Stomach smooth muscle (tissue), 2 donors: ENCODE results near the gene ASTN2.

Source experiments
- H3K27ac ChIP-seq: one replicate; pipeline ENCODE4 v1.7.0; 2013; ENCODE audit warnings: mild to moderate bottlenecking, low read length, inconsistent platforms
- H3K27me3 ChIP-seq, 2 donors: one replicate each; pipeline ENCODE4 v1.7.0; 2013; ENCODE audit warnings: low read length in 2 of 2; ENCODE audit not compliant: insufficient read depth in 2 of 2, control insufficient read depth in 1 of 2
- H3K36me3 ChIP-seq, 2 donors: one replicate each; pipeline ENCODE4 v1.7.0; 2013; ENCODE audit warnings: low read length in 2 of 2; ENCODE audit not compliant: control insufficient read depth in 2 of 2, insufficient read depth in 2 of 2
- H3K4me1 ChIP-seq: one replicate; pipeline ENCODE4 v1.7.0; 2013; ENCODE audit warnings: low read length; ENCODE audit not compliant: control insufficient read depth, insufficient read depth
- H3K4me3 ChIP-seq, 2 donors: one replicate each; pipeline ENCODE4 v1.7.0; 2013; ENCODE audit warnings: low read length in 2 of 2
- H3K9ac ChIP-seq, 2 donors: one replicate each; pipeline ENCODE4 v1.7.0; 2013; ENCODE audit warnings: low read length in 2 of 2, mild to moderate bottlenecking in 1 of 2
- H3K9me3 ChIP-seq, 2 donors: one replicate each; pipeline ENCODE4 v1.7.0; 2013; ENCODE audit warnings: low read length in 2 of 2; ENCODE audit not compliant: control insufficient read depth in 2 of 2
- donor health status: healthy.
- donor health status: Pancreatic carcinoma.

Gene ASTN2

DNA sequence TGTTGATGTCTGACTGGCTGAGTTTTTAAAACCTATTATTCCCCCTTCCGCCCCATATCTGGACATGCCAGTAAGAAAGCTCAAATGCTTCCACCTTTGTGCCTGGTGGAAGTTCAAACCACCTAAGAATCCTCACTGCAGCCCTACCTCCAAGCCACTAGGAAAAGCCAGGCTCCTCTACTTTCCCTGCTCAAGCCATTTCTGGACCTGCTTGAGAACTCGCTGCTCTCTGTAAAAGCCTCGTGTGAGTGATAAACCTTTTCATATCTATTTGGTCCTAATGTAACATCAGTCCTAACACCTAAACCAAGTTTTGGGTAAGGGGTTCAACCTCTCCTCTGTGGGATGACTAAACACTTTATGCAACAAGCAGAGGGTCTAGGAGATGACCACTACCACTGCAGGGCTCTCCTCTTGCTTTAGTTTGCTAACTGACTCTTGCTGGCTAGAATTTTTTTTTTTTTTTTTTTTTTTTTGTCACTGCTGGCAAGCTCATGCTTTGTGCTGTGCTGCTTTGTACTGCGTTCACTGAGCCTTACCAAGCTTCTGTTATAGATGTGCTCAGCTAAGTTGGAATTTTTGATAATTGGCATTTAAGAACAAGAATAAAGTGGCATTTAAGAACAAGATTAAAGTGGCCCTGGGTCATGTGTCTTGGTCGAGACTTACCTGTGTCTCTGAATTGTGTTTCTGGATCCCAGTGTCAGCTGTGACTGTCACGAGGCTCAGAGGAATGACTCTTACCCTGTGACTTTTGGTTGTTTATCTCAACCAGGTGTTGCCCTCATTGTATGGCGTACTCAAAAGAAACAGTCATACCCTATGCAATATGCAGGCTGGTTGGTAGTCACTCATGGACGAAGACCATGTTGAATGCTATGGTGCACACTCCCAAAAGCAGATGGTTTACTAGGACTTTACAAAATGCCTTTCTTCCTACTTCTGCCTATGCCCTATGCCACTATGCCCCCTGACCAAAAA, 708.3 kb downstream of the ASTN2 start:
- Histone ChIP-seq H3K9me3 (no peaks in the 10 kb centered on the region), H3K27me3 (no peaks in the 10 kb centered on the region), H3K9ac (no peak overlapping the region), H3K4me3 (no peak overlapping the region), H3K36me3 (peaks cover 0 to 2% of the 10 kb centered on the region in 2 donors), H3K27ac (no peak overlapping the region), H3K4me1 (peaks cover 5% of the 10 kb centered on the region)

DNA sequence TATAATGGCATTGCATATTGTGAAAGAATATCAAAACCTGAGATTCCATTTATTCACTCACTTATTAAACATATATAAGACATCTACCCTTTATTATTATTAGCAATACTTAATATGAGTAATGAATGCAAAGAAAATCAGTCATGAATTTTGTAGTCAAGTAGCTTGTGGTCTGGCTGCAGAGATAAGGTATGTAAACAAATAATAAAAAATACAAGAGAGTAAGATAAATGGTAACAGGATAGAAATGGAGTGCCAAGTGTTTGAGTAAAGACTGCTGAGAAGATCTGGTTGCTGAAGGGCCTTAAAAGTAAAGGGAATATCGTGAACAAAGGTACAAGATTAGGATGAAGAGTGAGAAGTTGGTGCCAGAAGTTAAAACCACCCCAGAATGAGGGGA, 709.3 kb downstream of the ASTN2 start:
- Histone ChIP-seq H3K9me3 (no peaks in the 10 kb centered on the region), H3K36me3 (peaks cover 0 to 2% of the 10 kb centered on the region in 2 donors), H3K27ac (no peak overlapping the region), H3K4me3 (no peak overlapping the region), H3K27me3 (no peaks in the 10 kb centered on the region), H3K4me1 (peaks cover 5% of the 10 kb centered on the region), H3K9ac (no peak overlapping the region)

DNA sequence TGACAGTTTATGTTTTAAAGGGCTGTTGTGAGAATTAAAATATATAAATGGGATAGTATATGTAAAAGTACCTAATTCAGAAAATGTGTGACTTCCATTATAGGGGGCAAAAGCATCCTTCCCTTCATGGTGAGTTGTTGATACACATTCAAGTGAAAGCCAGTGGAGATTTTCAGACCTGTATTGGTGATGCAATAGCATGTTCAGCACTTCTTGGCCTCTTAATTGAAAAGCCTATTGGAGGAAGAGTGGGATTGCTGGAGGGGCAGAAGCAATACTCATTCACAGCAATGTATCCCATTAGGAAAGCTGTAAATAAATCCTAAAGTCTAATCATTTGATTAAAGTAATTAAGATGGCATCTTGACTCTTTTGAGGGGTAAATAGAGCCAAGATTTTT, 710.4 kb downstream of the ASTN2 start:
- no peaks in the 10 kb centered on the region for H3K27me3 ChIP-seq
- H3K9ac ChIP-seq: no peak overlapping the region
- no peak overlapping the region for H3K4me3 ChIP-seq
- H3K9me3 ChIP-seq: no peaks in the 10 kb centered on the region
- no peak overlapping the region for H3K27ac ChIP-seq
- H3K36me3 ChIP-seq: peaks cover 8 to 11% of the 10 kb centered on the region in 2 donors
- peaks cover 5% of the 10 kb centered on the region for H3K4me1 ChIP-seq

DNA sequence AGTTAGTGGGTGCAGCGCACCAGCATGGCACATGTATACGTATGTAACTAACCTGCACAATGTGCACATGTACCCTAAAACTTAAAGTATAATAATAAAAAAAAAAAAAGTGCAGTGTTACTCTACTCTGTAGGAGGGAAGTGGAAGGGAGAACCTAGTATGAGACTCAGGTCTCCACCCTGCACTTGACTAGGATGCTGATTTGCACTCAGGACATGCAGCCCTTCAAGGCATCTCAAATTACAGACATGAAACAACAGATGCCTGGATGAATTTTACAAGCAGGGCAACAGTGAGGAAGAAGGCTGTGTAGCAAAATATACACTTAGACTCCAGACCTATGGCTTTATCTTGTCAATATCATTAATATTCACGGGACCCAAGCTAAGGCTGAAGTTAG, 711.2 kb downstream of the ASTN2 start:
- H3K9ac ChIP-seq: no peak overlapping the region
- H3K27me3 ChIP-seq: no peaks in the 10 kb centered on the region
- peaks cover 17 to 18% of the 10 kb centered on the region in 2 donors for H3K36me3 ChIP-seq
- no peak overlapping the region for H3K4me3 ChIP-seq
- H3K9me3 ChIP-seq: no peaks in the 10 kb centered on the region
- H3K27ac ChIP-seq: no peak overlapping the region
- H3K4me1 ChIP-seq: peaks cover 5% of the 10 kb centered on the region

DNA sequence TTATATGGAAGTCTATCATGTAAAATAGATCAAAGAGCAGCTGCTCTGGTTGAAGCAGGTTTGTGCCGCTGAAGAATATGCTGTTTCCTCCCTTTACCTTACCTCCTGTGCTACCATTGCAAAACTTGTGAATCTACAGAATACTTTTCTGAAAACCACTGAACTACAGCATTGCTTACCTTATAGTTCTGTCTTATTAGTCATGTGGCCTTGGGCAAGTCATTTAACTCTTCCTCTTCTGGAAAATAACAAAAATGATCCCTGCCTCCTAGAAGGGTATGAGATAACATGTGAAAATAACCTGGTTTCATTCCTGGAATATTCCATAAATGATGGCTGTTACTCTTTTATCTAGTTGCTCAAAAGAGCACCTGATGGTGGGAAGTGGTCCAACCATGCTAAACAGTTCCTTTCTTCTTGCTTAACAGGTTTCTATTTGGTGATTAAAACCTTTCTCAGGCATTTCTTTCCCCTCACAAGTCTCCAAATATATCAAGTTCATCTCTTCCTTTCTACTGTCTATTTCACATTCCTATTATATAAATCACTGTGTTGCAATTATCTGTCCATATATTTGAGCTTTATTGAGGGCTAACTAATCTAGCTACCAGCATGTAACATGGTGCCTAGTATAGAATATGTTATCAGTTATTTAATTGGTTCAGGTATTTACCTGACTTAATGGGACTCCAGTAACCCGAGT, 712.8 kb downstream of the ASTN2 start:
- H3K36me3 ChIP-seq: peaks cover 28 to 31% of the 10 kb centered on the region in 2 donors
- no peak overlapping the region for H3K9ac ChIP-seq
- peaks cover 5% of the 10 kb centered on the region for H3K4me1 ChIP-seq
- no peaks in the 10 kb centered on the region for H3K9me3 ChIP-seq
- no peaks in the 10 kb centered on the region for H3K27me3 ChIP-seq
- H3K4me3 ChIP-seq: no peak overlapping the region
- H3K27ac ChIP-seq: no peak overlapping the region

DNA sequence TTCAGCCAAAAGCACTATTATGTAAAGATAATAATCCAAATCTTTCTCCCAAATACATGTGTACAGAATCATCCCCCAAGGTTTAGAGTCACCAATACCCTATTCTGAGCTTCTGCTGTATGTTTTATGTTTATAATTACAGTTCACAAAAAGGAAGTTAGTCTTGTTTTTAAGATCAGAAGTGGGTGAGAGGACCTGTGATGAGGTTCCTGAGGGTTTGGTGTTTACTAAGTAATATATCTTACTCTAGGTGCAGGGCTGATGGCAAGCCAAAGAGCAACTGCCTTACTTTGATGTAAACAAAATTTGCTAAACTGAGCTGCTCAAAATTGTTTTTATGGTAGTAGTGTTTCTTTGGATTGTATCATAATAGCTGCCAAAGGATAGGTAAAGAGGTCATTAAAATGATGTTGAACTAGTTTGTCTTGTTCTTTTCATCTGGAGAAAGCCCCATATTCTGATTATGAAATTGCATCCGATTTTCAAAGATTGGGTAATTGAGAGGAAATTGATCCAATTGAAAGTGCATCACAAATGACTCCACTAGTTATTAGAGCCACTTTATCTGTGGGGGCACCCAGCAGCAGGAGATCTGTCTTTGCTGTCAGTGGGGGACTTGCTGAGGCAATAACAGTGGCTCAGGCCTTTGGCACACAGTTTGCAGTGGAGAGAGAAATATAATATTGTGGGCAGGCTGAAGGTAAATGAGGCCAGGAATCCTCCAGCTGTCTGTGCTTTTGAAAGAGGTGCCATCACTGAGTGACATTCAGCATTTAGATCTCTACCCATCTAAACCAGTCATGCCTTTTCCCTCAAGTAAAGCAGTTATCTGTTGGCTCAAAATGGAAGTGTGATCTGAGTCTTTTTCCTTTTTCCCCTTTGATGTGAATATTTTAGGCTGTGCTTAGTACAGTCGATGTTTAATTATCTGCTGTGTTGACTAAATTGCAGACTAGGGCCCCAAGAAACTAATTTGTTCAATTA, 713.7 kb downstream of the ASTN2 start:
- Histone ChIP-seq H3K36me3 (peaks cover 28 to 31% of the 10 kb centered on the region in 2 donors), H3K9ac (no peak overlapping the region), H3K9me3 (no peaks in the 10 kb centered on the region), H3K4me3 (no peak overlapping the region), H3K27me3 (no peaks in the 10 kb centered on the region), H3K27ac (no peak overlapping the region), H3K4me1 (no peaks in the 10 kb centered on the region)

DNA sequence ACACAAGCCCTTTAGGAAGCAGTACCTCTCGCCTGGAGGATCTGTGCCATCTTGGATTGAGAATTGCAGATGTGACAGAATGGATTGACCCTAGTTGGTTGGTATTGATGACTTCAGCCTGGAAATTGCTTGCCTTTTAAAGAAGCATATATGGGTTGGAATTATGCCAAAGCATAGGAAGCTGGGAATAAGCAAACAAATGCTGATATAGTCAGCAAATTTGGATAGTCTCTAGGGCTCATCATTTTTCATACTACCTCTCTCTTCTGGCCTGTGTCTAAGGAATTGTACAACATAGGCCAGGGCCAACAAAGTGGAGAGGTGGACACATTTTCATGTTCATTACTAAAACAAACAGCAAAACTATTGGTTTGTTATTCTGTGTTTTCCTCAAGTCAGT, 714.6 kb downstream of the ASTN2 start:
- Histone ChIP-seq H3K4me1 (no peaks in the 10 kb centered on the region), H3K9me3 (no peaks in the 10 kb centered on the region), H3K36me3 (peaks cover 28 to 31% of the 10 kb centered on the region in 2 donors), H3K27ac (no peak overlapping the region), H3K9ac (no peak overlapping the region), H3K27me3 (no peaks in the 10 kb centered on the region), H3K4me3 (no peak overlapping the region)

DNA sequence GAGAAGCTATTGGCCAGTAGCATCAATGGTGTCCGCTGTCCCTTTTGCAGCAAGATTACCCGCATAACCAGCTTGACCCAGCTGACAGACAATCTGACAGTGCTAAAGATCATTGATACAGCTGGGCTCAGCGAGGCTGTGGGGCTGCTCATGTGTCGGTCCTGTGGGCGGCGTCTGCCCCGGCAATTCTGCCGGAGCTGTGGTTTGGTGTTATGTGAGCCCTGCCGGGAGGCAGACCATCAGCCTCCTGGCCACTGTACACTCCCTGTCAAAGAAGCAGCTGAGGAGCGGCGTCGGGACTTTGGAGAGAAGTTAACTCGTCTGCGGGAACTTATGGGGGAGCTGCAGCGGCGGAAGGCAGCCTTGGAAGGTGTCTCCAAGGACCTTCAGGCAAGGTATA, 717.0 kb downstream of the ASTN2 start:
- Histone ChIP-seq H3K4me3 (no peak overlapping the region), H3K27me3 (no peaks in the 10 kb centered on the region), H3K4me1 (no peaks in the 10 kb centered on the region), H3K36me3 (peaks cover 28 to 29% of the 10 kb centered on the region in 2 donors), H3K9me3 (no peaks in the 10 kb centered on the region), H3K27ac (no peak overlapping the region), H3K9ac (no peak overlapping the region)

DNA sequence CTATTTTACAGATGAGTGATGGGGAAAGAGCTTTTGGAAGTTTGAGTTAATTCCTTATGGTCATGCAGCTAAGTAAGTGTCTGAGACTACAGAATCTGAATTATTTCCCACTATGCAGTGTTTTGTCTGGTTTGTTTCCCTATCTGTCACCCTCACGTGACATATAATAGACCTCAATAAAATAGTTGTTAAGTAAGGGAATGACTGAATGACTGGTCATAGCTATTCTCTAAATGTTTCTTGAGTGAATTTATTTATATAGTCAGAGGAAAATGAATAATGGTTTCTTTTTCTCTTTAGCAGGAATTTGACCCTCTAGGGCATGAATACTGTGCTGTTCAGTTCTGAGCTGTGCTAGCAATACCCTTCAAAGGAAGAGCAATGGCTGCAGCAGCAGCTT, 717.5 kb downstream of the ASTN2 start:
- Histone ChIP-seq H3K36me3 (peaks cover 28 to 29% of the 10 kb centered on the region in 2 donors), H3K27ac (no peak overlapping the region), H3K4me1 (no peaks in the 10 kb centered on the region), H3K27me3 (no peaks in the 10 kb centered on the region), H3K4me3 (no peak overlapping the region), H3K9me3 (no peaks in the 10 kb centered on the region), H3K9ac (no peak overlapping the region)

DNA sequence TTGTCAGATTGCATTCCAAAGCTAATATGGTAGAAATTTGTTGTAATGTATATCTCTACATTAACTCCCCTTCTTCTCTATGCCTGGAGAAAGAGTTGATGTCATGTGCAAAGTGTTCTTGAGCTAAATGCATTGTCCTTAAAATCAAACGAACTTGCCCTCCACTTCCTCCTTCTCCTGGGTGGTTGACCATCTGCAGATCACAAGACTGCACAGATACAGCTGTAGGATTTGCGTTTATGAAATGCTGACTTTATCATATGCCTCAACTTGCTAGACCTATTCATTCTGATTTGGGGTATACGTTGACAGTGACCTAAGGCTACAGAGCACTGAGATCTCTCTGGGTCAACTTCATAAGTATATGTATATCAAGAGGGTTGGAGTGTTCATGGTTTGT, 719.4 kb downstream of the ASTN2 start:
- H3K9me3 ChIP-seq: no peaks in the 10 kb centered on the region
- H3K27ac ChIP-seq: no peak overlapping the region
- H3K9ac ChIP-seq: no peak overlapping the region
- no peaks in the 10 kb centered on the region for H3K4me1 ChIP-seq
- peaks cover 28 to 29% of the 10 kb centered on the region in 2 donors for H3K36me3 ChIP-seq
- no peak overlapping the region for H3K4me3 ChIP-seq
- H3K27me3 ChIP-seq: no peaks in the 10 kb centered on the region
